GM12892 (cell line): ENCODE data around the gene PLA2G6.
A peak's percentile ranks its signal among the peaks of the same experiment; 100 is the strongest.

Experiments used
- DNase-seq: peaks from one replicate; pipeline ENCODE4 v3.0.0; 2011; ENCODE audit not compliant: insufficient read length
- FAIRE-seq: peaks from 2 replicates; lab custom pipeline; 2011; peaks lifted over from hg19 to GRCh38; lab: Jason Lieb, UNC
- POLR2A ChIP-seq: IDR thresholded peaks from 2 replicates; pipeline ENCODE4 v1.6.1; 2011; ENCODE audit warnings: low read depth, low read length, control low read depth
- POLR2AphosphoS5 ChIP-seq: IDR thresholded peaks from 2 replicates; pipeline ENCODE4 v1.6.1; 2011; ENCODE audit warnings: low read depth, low read length, control low read depth
- TAF1 ChIP-seq: IDR thresholded peaks from 2 replicates; pipeline ENCODE4 v1.6.1; 2011; ENCODE audit warnings: low read depth, mild to moderate bottlenecking, control low read depth, low read length, borderline replicate concordance

The PLA2G6 gene

GRCh38 chr22:38221908-38222796, 40.5 kb upstream of the PLA2G6 start:
- FAIRE-seq, result no peak
- TF ChIP-seq POLR2A, result no peak
- no peak for DNase-seq

- DNase-seq (no peak), FAIRE-seq (no peak)
- TF ChIP-seq POLR2AphosphoS5 (no peak), POLR2A (no peak)
These were observed 39.8 kb upstream of the PLA2G6 start for GRCh38 chr22:38221407-38221806.

DNA sequence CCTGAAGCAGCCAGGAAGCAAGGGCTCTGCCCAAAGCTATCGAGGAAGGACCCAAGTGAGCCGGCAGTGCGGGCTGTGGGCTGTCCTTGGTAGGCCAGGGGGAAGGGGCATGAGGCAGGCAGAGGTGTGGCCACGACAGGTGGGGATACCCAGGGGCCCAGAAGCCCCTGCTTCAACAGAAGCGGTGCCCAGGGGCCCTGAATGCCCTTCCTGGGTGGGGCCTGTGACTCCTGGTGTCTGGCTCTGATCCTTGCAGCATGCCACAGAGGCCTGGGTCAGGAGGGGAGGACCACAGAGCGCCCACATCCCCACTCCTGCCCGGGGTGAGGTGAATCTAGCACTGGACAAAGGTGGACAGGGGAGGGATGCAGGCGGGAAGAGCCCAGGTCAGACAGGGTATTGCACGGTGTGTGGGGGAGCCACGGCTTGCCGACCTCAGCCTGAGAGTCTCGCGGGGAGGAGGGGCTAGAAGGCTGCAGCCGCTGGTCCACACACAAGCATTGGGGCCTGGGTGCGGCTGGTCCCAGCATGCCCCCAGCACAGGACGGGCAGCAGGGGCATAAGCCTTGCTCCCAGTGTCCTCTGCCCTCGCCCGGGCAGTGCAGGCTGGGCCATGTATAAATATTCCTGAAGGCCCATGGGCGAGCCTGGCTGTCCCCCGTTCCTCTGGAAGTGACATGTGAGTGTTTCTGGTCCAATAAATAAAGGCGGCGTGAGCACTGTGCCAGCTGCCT, 39.2 kb upstream of the PLA2G6 start:
- DNase-seq (no peak), FAIRE-seq (no peak)
- no peak for TF ChIP-seq POLR2AphosphoS5
- TF ChIP-seq TAF1, result no peak
- TF ChIP-seq POLR2A, result no peak

- TF ChIP-seq TAF1 (no peak), POLR2A (no peak), POLR2AphosphoS5 (no peak)
- FAIRE-seq (no peak), DNase-seq (no peak)
These were observed 38.5 kb upstream of the PLA2G6 start for GRCh38 chr22:38220163-38220562.

GRCh38 chr22:38219632-38220031, 38.0 kb upstream of the PLA2G6 start:
- no peak for TF ChIP-seq POLR2A
- TF ChIP-seq TAF1, result no peak
- DNase-seq (no peak), FAIRE-seq (no peak)

GRCh38 chr22:38218661-38219622, 37.3 kb upstream of the PLA2G6 start:
- FAIRE-seq, result peak; percentile 93
- DNase-seq, result no peak
- no peak for TF ChIP-seq POLR2AphosphoS5
- TF ChIP-seq TAF1, result no peak
- no peak for TF ChIP-seq POLR2A

- FAIRE-seq (peak; percentile 78), DNase-seq (no peak)
These were observed 33.8 kb upstream of the PLA2G6 start for GRCh38 chr22:38215156-38216038.

DNA sequence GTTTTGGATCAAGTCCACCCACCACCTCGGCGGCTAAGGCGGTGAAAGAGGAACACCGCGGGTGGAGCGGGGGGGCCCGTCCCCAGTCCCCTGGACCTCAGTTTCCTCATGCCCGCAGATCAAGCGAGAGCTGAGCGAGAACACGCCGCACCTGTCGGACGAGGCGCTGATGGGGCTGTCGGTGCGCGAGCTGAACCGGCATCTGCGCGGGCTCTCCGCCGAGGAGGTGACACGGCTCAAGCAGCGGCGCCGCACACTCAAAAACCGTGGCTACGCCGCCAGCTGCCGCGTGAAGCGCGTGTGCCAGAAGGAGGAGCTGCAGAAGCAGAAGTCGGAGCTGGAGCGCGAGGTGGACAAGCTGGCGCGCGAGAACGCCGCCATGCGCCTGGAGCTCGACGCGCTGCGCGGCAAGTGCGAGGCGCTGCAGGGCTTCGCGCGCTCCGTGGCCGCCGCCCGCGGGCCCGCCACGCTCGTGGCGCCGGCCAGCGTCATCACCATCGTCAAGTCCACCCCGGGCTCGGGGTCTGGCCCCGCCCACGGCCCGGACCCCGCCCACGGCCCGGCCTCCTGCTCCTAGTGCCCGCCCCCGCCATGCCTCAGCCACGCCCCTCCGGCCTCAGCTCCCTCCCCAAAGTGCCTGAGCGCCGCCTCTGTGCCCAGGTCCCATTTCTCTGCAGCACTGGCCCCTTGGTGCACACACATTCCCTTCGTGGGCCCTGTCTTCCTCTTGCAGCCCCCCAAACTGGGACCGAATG, 32.8 kb upstream of the PLA2G6 start:
- peak; percentile 78 for FAIRE-seq
- TF ChIP-seq POLR2AphosphoS5 (peak; percentile 5), TAF1 (no peak), POLR2A (peak; percentile 69; the same call in 1 of the 2 replicates)
- peak; percentile 72 for DNase-seq

More at GRCh38 chr22:38215156-38216038, 33.8 kb upstream of the PLA2G6 start:
- TF ChIP-seq POLR2AphosphoS5, result no peak
- no peak for TF ChIP-seq POLR2A
- TF ChIP-seq TAF1, result no peak

- no peak for FAIRE-seq
- no peak for DNase-seq
- TF ChIP-seq POLR2A (no peak), POLR2AphosphoS5 (no peak), TAF1 (no peak)
These were observed 32.3 kb upstream of the PLA2G6 start for GRCh38 chr22:38213990-38214301.

DNA sequence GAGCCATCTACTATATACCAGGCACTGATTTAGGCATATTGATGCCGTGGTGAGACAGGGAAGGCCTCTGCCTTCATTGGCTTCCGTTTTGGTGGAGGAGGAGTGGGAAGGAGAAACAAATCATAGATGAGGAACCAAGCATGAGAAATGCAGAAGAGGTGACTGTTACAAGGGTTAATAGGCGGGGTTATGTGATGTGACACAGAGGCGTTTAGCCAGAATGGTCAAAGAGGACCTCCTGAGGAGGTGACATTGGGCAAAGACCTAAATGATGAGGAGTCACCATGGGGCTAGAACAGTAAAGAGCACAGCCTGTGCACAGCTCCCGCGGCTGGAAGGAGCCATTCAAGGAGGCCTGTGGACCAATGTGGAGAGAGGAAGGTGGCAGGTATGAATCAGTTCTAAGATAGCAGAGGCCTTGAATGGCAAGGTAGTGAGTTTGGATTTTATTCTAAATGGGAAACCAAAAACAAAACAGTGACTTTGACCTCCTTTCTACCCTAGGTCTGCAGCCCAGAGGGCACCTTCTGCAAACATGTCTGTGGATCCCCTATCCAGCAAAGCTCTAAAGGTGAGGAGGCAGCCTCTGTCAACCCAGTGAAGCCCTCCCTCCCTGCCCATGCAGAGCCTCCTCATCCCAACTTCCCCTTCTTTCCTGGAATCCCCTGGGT, 31.8 kb upstream of the PLA2G6 start:
- FAIRE-seq, result peak; percentile 81
- DNase-seq, result no peak
- TF ChIP-seq POLR2A, result no peak
- TF ChIP-seq TAF1, result no peak
- no peak for TF ChIP-seq POLR2AphosphoS5
